OCI-LY7 (cell line): ENCODE measurements around the gene DOCK1. TPM values are rescaled to one million over a fixed set of nuclear protein-coding genes. Genes with fewer than 3 reads are reported as not detected.

Experiments used
- BruUV-seq: library from RNA; stranded (reverse); fragments of 400-500 nt; replicated peaks from 2 replicates; lab custom pipeline; 2021; lab: Mats Ljungman, UMichigan
- CTCF ChIA-PET: fragments of 300-600 bp; sonication (Branson Sonifier 250); formaldehyde crosslinking; loops from one replicate; lab custom pipeline; 2022; ENCODE audit warnings: antibody characterized with exemption; ENCODE audit not compliant: unreplicated experiment; lab: Charles Lee
- POLR2A ChIA-PET: fragments of 300-600 bp; sonication (Branson Sonifier 250); formaldehyde crosslinking; loops from one replicate; lab custom pipeline; 2022; ENCODE audit warnings: antibody characterized with exemption; lab: Charles Lee
- DNase-seq: peaks from one replicate; pipeline ENCODE4 v3.0.0-alpha.2; 2015; ENCODE audit warnings: low spot score
- H2AFZ ChIP-seq: fragments of 200-600 bp; sonication (generic), shearing (Covaris generic); 2 replicates; pipeline ENCODE4 v1.6.1; 2014; ENCODE audit warnings: mild to moderate bottlenecking, antibody characterized with exemption, low read length, moderate library complexity
- H3K27ac ChIP-seq: fragments of 200-600 bp; sonication (generic); 2 replicates; pipeline ENCODE4 v1.5.1; 2014; ENCODE audit warnings: mixed run types, low read depth, mild to moderate bottlenecking, moderate library complexity, low read length, inconsistent platforms; ENCODE audit not compliant: poor library complexity, severe bottlenecking
- H3K36me3 ChIP-seq: fragments of 200-600 bp; sonication (generic); 2 replicates; pipeline ENCODE4 v1.6.1; 2014; ENCODE audit warnings: mild to moderate bottlenecking, antibody characterized with exemption, low read length, moderate library complexity, mixed read lengths; ENCODE audit not compliant: insufficient read depth
- H3K4me1 ChIP-seq: fragments of 200-600 bp; sonication (generic); 2 replicates; pipeline ENCODE4 v1.5.1; 2014; ENCODE audit warnings: mild to moderate bottlenecking, low read length; ENCODE audit not compliant: insufficient read depth, poor library complexity, severe bottlenecking
- H3K4me2 ChIP-seq: fragments of 200-600 bp; sonication (generic); 2 replicates; pipeline ENCODE4 v1.6.1; 2014; ENCODE audit warnings: mild to moderate bottlenecking, low read length
- H3K4me3 ChIP-seq: fragments of 200-600 bp; sonication (generic); 2 replicates; pipeline ENCODE4 v1.5.1; 2014; ENCODE audit warnings: mild to moderate bottlenecking, low read depth, low read length; ENCODE audit not compliant: poor library complexity, severe bottlenecking
- H3K79me2 ChIP-seq: fragments of 200-600 bp; sonication (generic); 2 replicates; pipeline ENCODE4 v1.6.1; 2016; ENCODE audit warnings: low read depth, mild to moderate bottlenecking, low read length, moderate library complexity, mixed read lengths; ENCODE audit not compliant: insufficient read depth
- H3K9me2 ChIP-seq: fragments of 200-600 bp; sonication (generic); 2 replicates; pipeline ENCODE4 v1.6.1; 2016; ENCODE audit warnings: mild to moderate bottlenecking, low read length, mixed read lengths; ENCODE audit not compliant: insufficient read depth
- H3K9me3 ChIP-seq: fragments of 200-600 bp; sonication (generic); 2 replicates; pipeline ENCODE4 v1.6.1; 2014; ENCODE audit warnings: mild to moderate bottlenecking, mixed run types, low read length, mixed read lengths
- H4K20me1 ChIP-seq: fragments of 200-600 bp; sonication (generic); 2 replicates; pipeline ENCODE4 v1.6.1; 2014; ENCODE audit warnings: mild to moderate bottlenecking, antibody characterized with exemption, low read length, moderate library complexity, mixed read lengths; ENCODE audit not compliant: insufficient read depth
- CTCF ChIP-seq: fragments of 200-600 bp; sonication (generic); conservative IDR thresholded peaks from 2 replicates; pipeline ENCODE4 v1.5.1; 2014; ENCODE audit warnings: mild to moderate bottlenecking, antibody characterized with exemption, low read length, moderate library complexity, mixed read lengths
- EZH2phosphoT487 ChIP-seq: fragments of 200-600 bp; sonication (generic); IDR thresholded peaks from 2 replicates; pipeline ENCODE4 v1.6.1; 2018; ENCODE audit warnings: low read depth, borderline replicate concordance, mild to moderate bottlenecking, mixed run types, antibody characterized with exemption, low read length, moderate library complexity, mixed read lengths
- intact Hi-C: fragments of 100-400 bp; cut with micrococcal nuclease; formaldehyde crosslinking; loops from one replicate; pipeline ENCODE4 v1.10.0; 2022; ENCODE audit not compliant: unreplicated experiment
- total RNA-seq, 2 experiments: library from RNA; depleted of rRNA in 1 of 2; stranded (reverse); fragments of >200 nt in 1 of 2; shearing (Covaris generic) in 1 of 2; gene quantifications; 2 replicates each; pipeline ENCODE4 v1.2.3, GENCODE V29; 2014 to 2022

DOCK1 gene
- total RNA-seq, 2 experiments from 2014 or later = not detected

- Histone ChIP-seq H3K36me3 (no peaks in the 10 kb centered on the region), H3K79me2 (no peaks in the 10 kb centered on the region), H3K27ac (no peak overlapping the region), H2AFZ (no peak overlapping the region), H3K4me2 (no peak overlapping the region), H3K9me2 (no peaks in the 10 kb centered on the region), H4K20me1 (no peaks in the 10 kb centered on the region), H3K4me3 (no peak overlapping the region), H3K9me3 (no peaks in the 10 kb centered on the region), H3K4me1 (no peaks in the 10 kb centered on the region)
- TF ChIP-seq CTCF (no peak), EZH2phosphoT487 (no peak)
- DNase-seq = no peak
- POLR2A ChIA-PET = interaction anchor here (0.7 kb wide), 1 partner anchor 303 kb away, joined by 3 read pairs; no protein-coding TSS in a partner anchor
- intact Hi-C loops = no loop called here
- no TSS peak for BruUV-seq
- CTCF ChIA-PET = no interaction called here
These were observed 433.3 kb downstream of the DOCK1 start for GRCh38 chr10:127338399-127339110.

GRCh38 chr10:127343821-127344220, 438.6 kb downstream of the DOCK1 start:
- H3K79me2 ChIP-seq = no peaks in the 10 kb centered on the region
- no peaks in the 10 kb centered on the region for H3K9me3 ChIP-seq
- H3K9me2 ChIP-seq = no peaks in the 10 kb centered on the region
- H3K4me1 ChIP-seq = no peaks in the 10 kb centered on the region
- no peak overlapping the region for H2AFZ ChIP-seq
- no peak for DNase-seq
- ChIA-PET CTCF (no interaction called here), POLR2A (no interaction called here)
- H4K20me1 ChIP-seq = no peaks in the 10 kb centered on the region
- BruUV-seq = no TSS peak
- intact Hi-C loops = no loop called here
- no peak overlapping the region for H3K4me2 ChIP-seq
- no peaks in the 10 kb centered on the region for H3K36me3 ChIP-seq
- H3K4me3 ChIP-seq = no peak overlapping the region
- no peak overlapping the region for H3K27ac ChIP-seq
- no peak for TF ChIP-seq EZH2phosphoT487
- no peak for TF ChIP-seq CTCF

- Histone ChIP-seq H2AFZ (no peak overlapping the region), H3K4me2 (no peak overlapping the region), H3K79me2 (no peaks in the 10 kb centered on the region), H3K4me3 (no peak overlapping the region), H3K27ac (no peak overlapping the region), H4K20me1 (no peaks in the 10 kb centered on the region), H3K9me3 (no peaks in the 10 kb centered on the region), H3K9me2 (no peaks in the 10 kb centered on the region), H3K36me3 (no peaks in the 10 kb centered on the region), H3K4me1 (no peaks in the 10 kb centered on the region)
- DNase-seq = no peak
- TF ChIP-seq CTCF (no peak), EZH2phosphoT487 (no peak)
- CTCF ChIA-PET = no interaction called here
- POLR2A ChIA-PET = no interaction called here
- BruUV-seq = no TSS peak
- intact Hi-C loops = no loop called here
These were observed 439.1 kb downstream of the DOCK1 start for GRCh38 chr10:127344346-127344745.
